Vagina (tissue), 2 donors: ENCODE measurements around the gene CCNK. TPM values are rescaled to one million over a fixed set of nuclear protein-coding genes. Genes with fewer than 3 reads are reported as not detected.

ENCODE experiments used
- DNase-seq, 2 donors: peaks; one replicate each; pipeline ENCODE4 v3.0.0-alpha.2; 2017; ENCODE audit errors: extremely low spot score in 2 of 2
- H3K27ac ChIP-seq: fragments of 200-600 bp; sonication (generic); one replicate; pipeline ENCODE4 v1.5.1; 2019
- H3K27me3 ChIP-seq: fragments of 200-600 bp; sonication (generic); one replicate; pipeline ENCODE4 v1.5.1; 2019
- H3K36me3 ChIP-seq, 2 donors: fragments of 200-600 bp; sonication (generic); one replicate each; pipeline ENCODE4 v1.5.1; 2017 to 2019
- H3K4me1 ChIP-seq: fragments of 200-600 bp; sonication (generic); one replicate; pipeline ENCODE4 v1.5.1; 2019
- H3K4me3 ChIP-seq, 2 donors: fragments of 200-600 bp; sonication (generic); 1 replicate in 1 of 2; 2 replicates in 1 of 2; pipeline ENCODE4 v1.5.1; 2016 to 2019
- H3K9me3 ChIP-seq: fragments of 200-600 bp; sonication (generic); one replicate; pipeline ENCODE4 v1.5.1; 2019
- POLR2A ChIP-seq, 2 donors: fragments of 450-650 bp; IDR thresholded peaks; one replicate each; pipeline ENCODE4 v1.6.1; 2017; ENCODE audit warnings: antibody characterized with exemption in 2 of 2, mild to moderate bottlenecking in 2 of 2, moderate library complexity in 2 of 2
- POLR2AphosphoS5 ChIP-seq, 2 donors: sonication (generic); formaldehyde crosslinking; IDR thresholded peaks; one replicate each; pipeline ENCODE4 v1.9.0; 2017; ENCODE audit warnings: antibody characterized with exemption in 2 of 2, mild to moderate bottlenecking in 2 of 2, low read depth in 1 of 2; ENCODE audit not compliant: insufficient read depth in 1 of 2
- intact Hi-C: fragments of 100-400 bp; cut with DNase I; formaldehyde crosslinking; loops from one replicate; pipeline ENCODE4 v1.15.1; 2023
- total RNA-seq: library from RNA; depleted of rRNA; stranded (reverse); fragments of >200 nt; gene quantifications from one replicate; pipeline ENCODE4 v1.2.3, GENCODE V29; 2016
- TF ChIP-seq, protein P1 (sequence below), 3 experiments: fragments of 450-650 bp in 2 of 3; fragments of 200-600 bp in 1 of 3; sonication (generic) in 1 of 3; IDR thresholded peaks; one replicate each; pipeline ENCODE4 v1.5.1; 2017 to 2019; ENCODE audit warnings: antibody characterized with exemption in 3 of 3, mild to moderate bottlenecking in 2 of 3, moderate library complexity in 2 of 3

The CCNK gene
- total RNA-seq, 1 donor from 2014 or later: 27.5 TPM

DNA sequence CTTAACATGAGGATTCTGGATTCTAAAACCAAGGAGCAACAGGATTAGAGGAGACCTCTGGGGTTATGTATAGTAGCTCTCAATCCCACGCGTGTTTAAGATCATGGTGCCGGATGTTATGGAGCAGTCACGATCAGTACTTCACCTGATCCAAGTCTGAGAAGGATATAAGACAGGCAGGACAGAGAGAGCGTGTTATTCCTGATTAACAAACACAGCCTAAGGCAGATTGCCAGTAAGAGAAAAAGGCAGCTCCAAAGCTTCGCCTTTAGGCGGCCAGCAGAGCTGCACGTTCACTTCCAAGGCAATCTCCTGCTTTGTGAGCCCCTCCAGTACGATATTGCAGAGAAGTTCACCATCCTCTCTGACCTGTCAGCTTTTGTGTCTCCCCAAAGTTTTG is 6.0 kb upstream of the CCNK start:
- peaks cover 40% of the 10 kb centered on the region for H3K4me1 ChIP-seq
- no peaks in the 10 kb centered on the region for H3K9me3 ChIP-seq
- no peak overlapping the region for H3K4me3 ChIP-seq
- H3K27me3 ChIP-seq: no peaks in the 10 kb centered on the region
- H3K36me3 ChIP-seq: no peaks in the 10 kb centered on the region
- no peak for TF ChIP-seq POLR2AphosphoS5 (IDR thresholded peaks at IDR 0.05; ENCODE audit: insufficient read depth in 1 of 2, low read depth in 1 of 2)
- no peak for TF ChIP-seq POLR2A (IDR thresholded peaks at IDR 0.05)
- TF ChIP-seq, protein P1, sequence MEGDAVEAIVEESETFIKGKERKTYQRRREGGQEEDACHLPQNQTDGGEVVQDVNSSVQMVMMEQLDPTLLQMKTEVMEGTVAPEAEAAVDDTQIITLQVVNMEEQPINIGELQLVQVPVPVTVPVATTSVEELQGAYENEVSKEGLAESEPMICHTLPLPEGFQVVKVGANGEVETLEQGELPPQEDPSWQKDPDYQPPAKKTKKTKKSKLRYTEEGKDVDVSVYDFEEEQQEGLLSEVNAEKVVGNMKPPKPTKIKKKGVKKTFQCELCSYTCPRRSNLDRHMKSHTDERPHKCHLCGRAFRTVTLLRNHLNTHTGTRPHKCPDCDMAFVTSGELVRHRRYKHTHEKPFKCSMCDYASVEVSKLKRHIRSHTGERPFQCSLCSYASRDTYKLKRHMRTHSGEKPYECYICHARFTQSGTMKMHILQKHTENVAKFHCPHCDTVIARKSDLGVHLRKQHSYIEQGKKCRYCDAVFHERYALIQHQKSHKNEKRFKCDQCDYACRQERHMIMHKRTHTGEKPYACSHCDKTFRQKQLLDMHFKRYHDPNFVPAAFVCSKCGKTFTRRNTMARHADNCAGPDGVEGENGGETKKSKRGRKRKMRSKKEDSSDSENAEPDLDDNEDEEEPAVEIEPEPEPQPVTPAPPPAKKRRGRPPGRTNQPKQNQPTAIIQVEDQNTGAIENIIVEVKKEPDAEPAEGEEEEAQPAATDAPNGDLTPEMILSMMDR (IDR thresholded peaks at IDR 0.05): no peak
- DNase-seq: no peak
- intact Hi-C loops: no loop called here
- H3K27ac ChIP-seq: no peak overlapping the region

DNA sequence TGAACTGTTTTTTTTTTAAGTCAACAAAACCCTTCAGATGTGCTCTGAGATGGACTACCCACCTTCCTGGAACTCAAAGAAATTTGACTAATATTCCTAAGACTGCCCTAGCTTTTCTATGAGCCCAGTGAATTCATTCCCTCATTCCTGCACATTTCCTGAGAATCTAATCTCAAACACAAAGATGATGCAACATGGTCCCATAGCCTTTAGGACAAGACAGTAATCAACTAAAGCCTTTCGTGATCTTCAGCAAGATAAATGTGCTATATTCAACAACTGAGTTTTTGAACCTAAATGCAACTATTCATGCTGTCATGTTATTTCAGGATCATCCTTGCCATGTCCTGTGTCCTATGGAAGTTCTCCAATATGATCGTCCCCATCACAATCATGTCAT is 5.5 kb upstream of the CCNK start:
- no peaks in the 10 kb centered on the region for H3K27me3 ChIP-seq
- TF ChIP-seq POLR2A (IDR thresholded peaks at IDR 0.05) (no peak), POLR2AphosphoS5 (IDR thresholded peaks at IDR 0.05; ENCODE audit: insufficient read depth in 1 of 2, low read depth in 1 of 2) (no peak)
- TF ChIP-seq, protein P1 (IDR thresholded peaks at IDR 0.05): no peak
- H3K4me1 ChIP-seq: peaks cover 40% of the 10 kb centered on the region
- no peaks in the 10 kb centered on the region for H3K9me3 ChIP-seq
- H3K4me3 ChIP-seq: no peak overlapping the region
- H3K27ac ChIP-seq: no peak overlapping the region
- intact Hi-C loops: no loop called here
- no peak for DNase-seq
- H3K36me3 ChIP-seq: no peaks in the 10 kb centered on the region

DNA sequence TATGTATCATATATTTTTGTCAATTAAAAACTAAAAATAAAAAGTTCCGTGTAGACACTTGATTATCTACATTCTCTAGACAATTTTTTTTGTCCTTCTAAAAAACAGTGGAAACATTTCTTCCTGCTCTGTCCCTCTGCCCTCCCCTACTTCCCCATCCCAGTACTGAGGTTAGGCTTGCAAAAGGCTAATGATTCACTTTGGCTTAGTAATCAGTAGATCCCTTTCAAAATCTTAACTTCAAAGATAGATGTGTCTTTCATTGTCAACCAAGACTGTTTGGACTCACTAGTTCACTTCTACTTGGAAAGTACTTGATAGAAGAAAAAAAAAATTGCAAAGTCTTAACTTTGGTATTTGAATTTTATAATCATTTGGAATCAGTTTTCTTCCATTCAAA is 4.3 kb upstream of the CCNK start:
- no peak for DNase-seq
- Histone ChIP-seq H3K9me3 (no peaks in the 10 kb centered on the region), H3K27ac (no peak overlapping the region), H3K36me3 (no peaks in the 10 kb centered on the region), H3K27me3 (no peaks in the 10 kb centered on the region), H3K4me3 (no peak overlapping the region), H3K4me1 (peaks cover 40% of the 10 kb centered on the region)
- TF ChIP-seq POLR2A (IDR thresholded peaks at IDR 0.05) (no peak), POLR2AphosphoS5 (IDR thresholded peaks at IDR 0.05; ENCODE audit: insufficient read depth in 1 of 2, low read depth in 1 of 2) (no peak)
- TF ChIP-seq, protein P1 (IDR thresholded peaks at IDR 0.05): no peak
- intact Hi-C loops: no loop called here

- TF ChIP-seq, protein P1 (IDR thresholded peaks at IDR 0.05): no peak
- TF ChIP-seq POLR2AphosphoS5 (IDR thresholded peaks at IDR 0.05; ENCODE audit: insufficient read depth in 1 of 2, low read depth in 1 of 2) (no peak), POLR2A (IDR thresholded peaks at IDR 0.05) (no peak)
- Histone ChIP-seq H3K27ac (no peak overlapping the region), H3K9me3 (no peaks in the 10 kb centered on the region), H3K4me3 (no peak overlapping the region), H3K36me3 (no peaks in the 10 kb centered on the region), H3K4me1 (peaks cover 47% of the 10 kb centered on the region), H3K27me3 (no peaks in the 10 kb centered on the region)
- intact Hi-C loops: no loop called here
- DNase-seq: no peak
Measured at GRCh38 chr14:99478128-99478527, 3.1 kb upstream of the CCNK start.

- peak overlapping the region; percentile 72 to 93 for H3K4me3 ChIP-seq
- peak overlapping the region; percentile 82 for H3K27ac ChIP-seq
- DNase-seq: no peak
- TF ChIP-seq, protein P1 (IDR thresholded peaks at IDR 0.05): no peak
- no peak for TF ChIP-seq POLR2A (IDR thresholded peaks at IDR 0.05)
- no peak for TF ChIP-seq POLR2AphosphoS5 (IDR thresholded peaks at IDR 0.05; ENCODE audit: insufficient read depth in 1 of 2, low read depth in 1 of 2)
- intact Hi-C loops: no loop called here
- H3K36me3 ChIP-seq: no peaks in the 10 kb centered on the region
- peaks cover 58% of the 10 kb centered on the region for H3K4me1 ChIP-seq
- no peaks in the 10 kb centered on the region for H3K27me3 ChIP-seq
- H3K9me3 ChIP-seq: no peaks in the 10 kb centered on the region
Measured at GRCh38 chr14:99479160-99479905, 1.9 kb upstream of the CCNK start.
